OCI-LY7 (cell line): ENCODE measurements around the gene PTPRB. TPM values are rescaled to one million over a fixed set of nuclear protein-coding genes. Genes with fewer than 3 reads are reported as not detected.

Experiments
- BruUV-seq: library from RNA; stranded (reverse); fragments of 400-500 nt; replicated peaks from 2 replicates; lab custom pipeline; 2021; lab: Mats Ljungman, UMichigan
- CTCF ChIA-PET: fragments of 300-600 bp; sonication (Branson Sonifier 250); formaldehyde crosslinking; loops from one replicate; lab custom pipeline; 2022; ENCODE audit warnings: antibody characterized with exemption; ENCODE audit not compliant: unreplicated experiment; lab: Charles Lee
- POLR2A ChIA-PET: fragments of 300-600 bp; sonication (Branson Sonifier 250); formaldehyde crosslinking; loops from one replicate; lab custom pipeline; 2022; ENCODE audit warnings: antibody characterized with exemption; lab: Charles Lee
- DNase-seq: peaks from one replicate; pipeline ENCODE4 v3.0.0-alpha.2; 2015; ENCODE audit warnings: low spot score
- H2AFZ ChIP-seq: fragments of 200-600 bp; sonication (generic), shearing (Covaris generic); 2 replicates; pipeline ENCODE4 v1.6.1; 2014; ENCODE audit warnings: mild to moderate bottlenecking, antibody characterized with exemption, low read length, moderate library complexity
- H3K27ac ChIP-seq: fragments of 200-600 bp; sonication (generic); 2 replicates; pipeline ENCODE4 v1.5.1; 2014; ENCODE audit warnings: mixed run types, low read depth, mild to moderate bottlenecking, moderate library complexity, low read length, inconsistent platforms; ENCODE audit not compliant: poor library complexity, severe bottlenecking
- H3K36me3 ChIP-seq: fragments of 200-600 bp; sonication (generic); 2 replicates; pipeline ENCODE4 v1.6.1; 2014; ENCODE audit warnings: mild to moderate bottlenecking, antibody characterized with exemption, low read length, moderate library complexity, mixed read lengths; ENCODE audit not compliant: insufficient read depth
- H3K4me1 ChIP-seq: fragments of 200-600 bp; sonication (generic); 2 replicates; pipeline ENCODE4 v1.5.1; 2014; ENCODE audit warnings: mild to moderate bottlenecking, low read length; ENCODE audit not compliant: insufficient read depth, poor library complexity, severe bottlenecking
- H3K4me2 ChIP-seq: fragments of 200-600 bp; sonication (generic); 2 replicates; pipeline ENCODE4 v1.6.1; 2014; ENCODE audit warnings: mild to moderate bottlenecking, low read length
- H3K4me3 ChIP-seq: fragments of 200-600 bp; sonication (generic); 2 replicates; pipeline ENCODE4 v1.5.1; 2014; ENCODE audit warnings: mild to moderate bottlenecking, low read depth, low read length; ENCODE audit not compliant: poor library complexity, severe bottlenecking
- H3K79me2 ChIP-seq: fragments of 200-600 bp; sonication (generic); 2 replicates; pipeline ENCODE4 v1.6.1; 2016; ENCODE audit warnings: low read depth, mild to moderate bottlenecking, low read length, moderate library complexity, mixed read lengths; ENCODE audit not compliant: insufficient read depth
- H3K9me2 ChIP-seq: fragments of 200-600 bp; sonication (generic); 2 replicates; pipeline ENCODE4 v1.6.1; 2016; ENCODE audit warnings: mild to moderate bottlenecking, low read length, mixed read lengths; ENCODE audit not compliant: insufficient read depth
- H3K9me3 ChIP-seq: fragments of 200-600 bp; sonication (generic); 2 replicates; pipeline ENCODE4 v1.6.1; 2014; ENCODE audit warnings: mild to moderate bottlenecking, mixed run types, low read length, mixed read lengths
- H4K20me1 ChIP-seq: fragments of 200-600 bp; sonication (generic); 2 replicates; pipeline ENCODE4 v1.6.1; 2014; ENCODE audit warnings: mild to moderate bottlenecking, antibody characterized with exemption, low read length, moderate library complexity, mixed read lengths; ENCODE audit not compliant: insufficient read depth
- EZH2phosphoT487 ChIP-seq: fragments of 200-600 bp; sonication (generic); IDR thresholded peaks from 2 replicates; pipeline ENCODE4 v1.6.1; 2018; ENCODE audit warnings: low read depth, borderline replicate concordance, mild to moderate bottlenecking, mixed run types, antibody characterized with exemption, low read length, moderate library complexity, mixed read lengths
- intact Hi-C: fragments of 100-400 bp; cut with micrococcal nuclease; formaldehyde crosslinking; loops from one replicate; pipeline ENCODE4 v1.10.0; 2022; ENCODE audit not compliant: unreplicated experiment
- total RNA-seq, 2 experiments: library from RNA; depleted of rRNA in 1 of 2; stranded (reverse); fragments of >200 nt in 1 of 2; shearing (Covaris generic) in 1 of 2; gene quantifications; 2 replicates each; pipeline ENCODE4 v1.2.3, GENCODE V29; 2014 to 2022
- TF ChIP-seq, protein P1 (sequence below): fragments of 200-600 bp; sonication (generic); conservative IDR thresholded peaks from 2 replicates; pipeline ENCODE4 v1.5.1; 2014; ENCODE audit warnings: mild to moderate bottlenecking, antibody characterized with exemption, low read length, moderate library complexity, mixed read lengths

Gene PTPRB
- total RNA-seq, 2 experiments from 2014 or later: not detected

DNA sequence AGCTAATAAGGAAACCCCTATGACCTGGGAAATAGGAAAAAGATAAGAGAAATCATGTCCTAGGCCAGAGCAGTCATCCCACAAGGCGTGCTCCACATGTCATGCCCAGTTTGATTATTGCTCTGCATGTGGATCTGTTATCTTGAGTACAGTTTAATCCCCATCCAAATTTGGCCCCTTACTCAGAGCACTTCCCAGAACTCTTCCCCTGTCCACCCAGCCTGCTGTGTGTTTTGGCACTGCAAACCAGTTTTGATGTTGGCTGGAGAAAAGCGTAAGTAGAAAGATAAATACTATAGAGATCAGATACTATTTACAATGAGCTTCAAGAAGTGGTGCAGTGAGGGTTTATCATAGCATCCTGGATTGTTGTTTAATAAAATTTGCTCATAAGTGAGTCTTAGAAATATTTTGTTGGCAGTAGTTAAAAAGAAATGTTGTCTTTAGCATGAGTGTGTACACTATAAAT is 83.8 kb downstream of the PTPRB start:
- no peaks in the 10 kb centered on the region for H3K4me1 ChIP-seq
- ChIA-PET POLR2A (interaction anchor here (1.1 kb wide), 1 partner anchor 22 kb away, joined by 3 read pairs; no protein-coding TSS in a partner anchor), CTCF (no interaction called here)
- no peaks in the 10 kb centered on the region for H3K9me2 ChIP-seq
- H3K27ac ChIP-seq: no peak overlapping the region
- intact Hi-C loops: no loop called here
- no peak overlapping the region for H2AFZ ChIP-seq
- H3K9me3 ChIP-seq: no peaks in the 10 kb centered on the region
- H4K20me1 ChIP-seq: no peaks in the 10 kb centered on the region
- no peak overlapping the region for H3K4me2 ChIP-seq
- no peak for DNase-seq
- BruUV-seq: no TSS peak
- TF ChIP-seq EZH2phosphoT487: no peak
- TF ChIP-seq, protein P1, sequence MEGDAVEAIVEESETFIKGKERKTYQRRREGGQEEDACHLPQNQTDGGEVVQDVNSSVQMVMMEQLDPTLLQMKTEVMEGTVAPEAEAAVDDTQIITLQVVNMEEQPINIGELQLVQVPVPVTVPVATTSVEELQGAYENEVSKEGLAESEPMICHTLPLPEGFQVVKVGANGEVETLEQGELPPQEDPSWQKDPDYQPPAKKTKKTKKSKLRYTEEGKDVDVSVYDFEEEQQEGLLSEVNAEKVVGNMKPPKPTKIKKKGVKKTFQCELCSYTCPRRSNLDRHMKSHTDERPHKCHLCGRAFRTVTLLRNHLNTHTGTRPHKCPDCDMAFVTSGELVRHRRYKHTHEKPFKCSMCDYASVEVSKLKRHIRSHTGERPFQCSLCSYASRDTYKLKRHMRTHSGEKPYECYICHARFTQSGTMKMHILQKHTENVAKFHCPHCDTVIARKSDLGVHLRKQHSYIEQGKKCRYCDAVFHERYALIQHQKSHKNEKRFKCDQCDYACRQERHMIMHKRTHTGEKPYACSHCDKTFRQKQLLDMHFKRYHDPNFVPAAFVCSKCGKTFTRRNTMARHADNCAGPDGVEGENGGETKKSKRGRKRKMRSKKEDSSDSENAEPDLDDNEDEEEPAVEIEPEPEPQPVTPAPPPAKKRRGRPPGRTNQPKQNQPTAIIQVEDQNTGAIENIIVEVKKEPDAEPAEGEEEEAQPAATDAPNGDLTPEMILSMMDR: no peak
- H3K4me3 ChIP-seq: no peak overlapping the region
- H3K36me3 ChIP-seq: no peaks in the 10 kb centered on the region
- no peaks in the 10 kb centered on the region for H3K79me2 ChIP-seq

DNA sequence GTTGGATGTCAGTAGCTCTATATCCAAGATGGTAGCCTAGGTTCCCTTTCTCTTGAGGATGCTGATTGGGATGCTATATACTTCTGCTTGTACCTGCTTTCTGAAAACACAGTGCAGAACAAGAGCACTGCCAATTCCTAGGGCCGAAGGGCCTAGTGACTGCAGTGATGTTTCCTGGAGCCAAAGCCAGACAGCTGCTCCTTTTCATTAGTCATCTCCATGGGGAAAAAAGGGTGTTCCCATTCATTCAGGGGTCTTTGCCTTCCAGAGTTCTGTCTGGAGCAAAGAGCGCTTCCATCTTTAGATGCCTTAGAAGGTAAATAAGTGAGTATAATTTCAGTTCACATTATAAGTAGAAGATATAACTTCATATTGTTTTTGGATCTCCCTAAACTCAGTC is 85.5 kb downstream of the PTPRB start:
- no peak overlapping the region for H3K4me2 ChIP-seq
- H3K9me2 ChIP-seq: no peaks in the 10 kb centered on the region
- no peaks in the 10 kb centered on the region for H3K4me1 ChIP-seq
- ChIA-PET POLR2A (interaction anchor here (0.6 kb wide), 1 partner anchor 668 kb away, joined by 3 read pairs; no protein-coding TSS in a partner anchor), CTCF (no interaction called here)
- TF ChIP-seq, protein P1: no peak
- TF ChIP-seq EZH2phosphoT487: no peak
- DNase-seq: no peak
- H3K4me3 ChIP-seq: no peak overlapping the region
- no peak overlapping the region for H2AFZ ChIP-seq
- intact Hi-C loops: no loop called here
- no peaks in the 10 kb centered on the region for H3K36me3 ChIP-seq
- H3K9me3 ChIP-seq: no peaks in the 10 kb centered on the region
- no peak overlapping the region for H3K27ac ChIP-seq
- no peaks in the 10 kb centered on the region for H3K79me2 ChIP-seq
- BruUV-seq: no TSS peak
- no peaks in the 10 kb centered on the region for H4K20me1 ChIP-seq

DNA sequence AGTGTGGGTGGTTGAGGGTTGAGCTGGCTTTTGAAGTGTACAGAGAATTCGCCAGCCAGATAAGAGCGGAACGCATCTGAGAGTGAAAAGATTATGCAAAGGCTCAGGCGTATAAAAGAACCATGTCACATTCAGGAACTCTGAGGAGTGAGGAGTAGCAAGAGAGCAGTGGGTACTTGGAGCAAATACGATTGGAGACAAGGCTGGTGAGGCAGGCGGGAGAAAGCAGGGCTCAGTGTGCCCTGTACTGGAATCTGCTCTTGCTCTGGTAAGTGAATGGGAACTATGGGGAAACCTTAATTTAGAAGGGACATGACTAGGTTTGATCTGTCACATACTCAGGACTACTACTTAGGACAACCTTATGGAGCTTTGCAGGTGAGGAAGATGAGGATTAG is 87.0 kb downstream of the PTPRB start:
- H3K9me3 ChIP-seq: no peaks in the 10 kb centered on the region
- ChIA-PET CTCF (no interaction called here), POLR2A (interaction anchor here (0.7 kb wide), 1 partner anchor 340 kb away, joined by 3 read pairs; no protein-coding TSS in a partner anchor)
- no peak overlapping the region for H3K27ac ChIP-seq
- H3K4me1 ChIP-seq: no peaks in the 10 kb centered on the region
- no peak overlapping the region for H3K4me2 ChIP-seq
- H2AFZ ChIP-seq: no peak overlapping the region
- TF ChIP-seq EZH2phosphoT487: no peak
- TF ChIP-seq, protein P1: no peak
- no peaks in the 10 kb centered on the region for H3K36me3 ChIP-seq
- no peaks in the 10 kb centered on the region for H4K20me1 ChIP-seq
- intact Hi-C loops: no loop called here
- no TSS peak for BruUV-seq
- DNase-seq: no peak
- no peaks in the 10 kb centered on the region for H3K79me2 ChIP-seq
- H3K9me2 ChIP-seq: no peaks in the 10 kb centered on the region
- H3K4me3 ChIP-seq: no peak overlapping the region
